Keratinocyte (primary cell): Measurements from ENCODE around the gene SPATA13. TPM values are rescaled to one million over a fixed set of nuclear protein-coding genes. Genes with fewer than 3 reads are reported as not detected.

Experiments
- DNase-seq: peaks from one replicate; pipeline ENCODE4 v3.0.0-alpha.2; 2011; ENCODE audit warnings: low read depth, missing footprints, low spot score
- FAIRE-seq: peaks from 2 replicates; lab custom pipeline; 2011; peaks lifted over from hg19 to GRCh38; lab: Jason Lieb, UNC
- H2AFZ ChIP-seq: 2 replicates; pipeline ENCODE4 v1.6.0; 2012; ENCODE audit warnings: low read length, control low read depth, inconsistent platforms; ENCODE audit not compliant: control insufficient read depth
- H3K27ac ChIP-seq: 2 replicates; pipeline ENCODE4 v1.5.1; 2011; ENCODE audit warnings: low read length; ENCODE audit not compliant: control insufficient read depth, insufficient read depth
- H3K27me3 ChIP-seq: 3 replicates; pipeline ENCODE4 v1.6.0; 2011; ENCODE audit warnings: low read length; ENCODE audit not compliant: control insufficient read depth, insufficient read depth; ENCODE audit errors: extremely low read depth
- H3K36me3 ChIP-seq, 2 experiments: 2 replicates in 1 of 2; 3 replicates in 1 of 2; pipeline ENCODE4 v1.5.1; 2011; ENCODE audit warnings: low read length in 2 of 2, mild to moderate bottlenecking in 1 of 2; ENCODE audit not compliant: control insufficient read depth in 2 of 2, insufficient read depth in 2 of 2; ENCODE audit errors: extremely low read depth in 1 of 2
- H3K4me1 ChIP-seq: 3 replicates; pipeline ENCODE4 v1.5.1; 2011; ENCODE audit warnings: low read length; ENCODE audit not compliant: control insufficient read depth, insufficient read depth; ENCODE audit errors: extremely low read depth
- H3K4me2 ChIP-seq: 3 replicates; pipeline ENCODE4 v1.6.0; 2011; ENCODE audit warnings: low read depth, low read length; ENCODE audit not compliant: control insufficient read depth, insufficient read depth; ENCODE audit errors: extremely low read depth
- H3K4me3 ChIP-seq, 3 experiments: fragments of 200-600 bp in 1 of 3; sonication (generic) in 1 of 3; 2 replicates in 2 of 3; 3 replicates in 1 of 3; pipeline ENCODE4 v1.5.1; 2011 to 2016; ENCODE audit warnings: low read length in 3 of 3, mild to moderate bottlenecking in 3 of 3, control low read depth in 2 of 3, inconsistent platforms in 1 of 3, low read depth in 1 of 3, mixed read lengths in 1 of 3, mixed run types in 1 of 3, moderate library complexity in 1 of 3; ENCODE audit not compliant: control insufficient read depth in 2 of 3, insufficient read depth in 2 of 3; ENCODE audit errors: extremely low read depth in 1 of 3
- H3K79me2 ChIP-seq: 2 replicates; pipeline ENCODE4 v1.6.0; 2012; ENCODE audit warnings: low read length; ENCODE audit not compliant: control insufficient read depth, insufficient read depth
- H3K9ac ChIP-seq: 3 replicates; pipeline ENCODE4 v1.6.0; 2011; ENCODE audit warnings: low read length; ENCODE audit not compliant: control insufficient read depth, insufficient read depth; ENCODE audit errors: extremely low read depth
- H3K9me1 ChIP-seq: 3 replicates; pipeline ENCODE4 v1.6.0; 2011; ENCODE audit warnings: low read length; ENCODE audit not compliant: control insufficient read depth, insufficient read depth; ENCODE audit errors: extremely low read depth
- H3K9me3 ChIP-seq: 2 replicates; pipeline ENCODE4 v1.5.1; 2012; ENCODE audit warnings: low read depth, low read length; ENCODE audit not compliant: control insufficient read depth
- H4K20me1 ChIP-seq: 3 replicates; pipeline ENCODE4 v1.6.0; 2011; ENCODE audit warnings: low read length; ENCODE audit not compliant: control insufficient read depth, insufficient read depth; ENCODE audit errors: extremely low read depth
- CTCF ChIP-seq, 3 experiments: IDR thresholded peaks in 1 of 3; conservative IDR thresholded peaks in 1 of 3; optimal IDR thresholded peaks in 1 of 3; 2 replicates in 2 of 3; 3 replicates in 1 of 3; pipeline versions ENCODE3 to v1.5.1; 2011; ENCODE audit warnings: low read length in 3 of 3, mild to moderate bottlenecking in 3 of 3, moderate library complexity in 2 of 3, control low read depth in 1 of 3, inconsistent platforms in 1 of 3; ENCODE audit not compliant: insufficient read depth in 2 of 3; ENCODE audit errors: extremely low read depth in 1 of 3
- EZH2 ChIP-seq: IDR thresholded peaks from one replicate; pipeline ENCODE4 v1.6.1; 2012; ENCODE audit warnings: inconsistent platforms, mild to moderate bottlenecking, low read length, moderate library complexity
- dilution Hi-C: fragments of 300-500 bp; cut with MboI; formaldehyde crosslinking; loops from one replicate; pipeline ENCODE4 v1.7.0; 2020; ENCODE audit warnings: low sequenced_read_pairs; ENCODE audit not compliant: extremely low pct_ligation_motif_present
- polyA plus RNA-seq, 5 experiments: library from polyadenylated mRNA; depleted of rRNA in 3 of 5; stranded (reverse) in 3 of 5; stranded (forward) in 1 of 5; unstranded in 1 of 5; fragments of >200 nt; gene quantifications; 1 replicate in 1 of 5; 2 replicates in 3 of 5; 3 replicates in 1 of 5; pipeline versions ENCODE4 v1.2.1 to v1.2.3, GENCODE V29; 2011 to 2012; ENCODE audit warnings: missing spikeins in 2 of 5, low read depth in 1 of 5, low replicate concordance in 1 of 5

The SPATA13 gene
- polyA plus RNA-seq, 1 donor (not counting 4 experiments of a cell fraction or from before 2014, with no cell fraction given) = 1.2 TPM

DNA sequence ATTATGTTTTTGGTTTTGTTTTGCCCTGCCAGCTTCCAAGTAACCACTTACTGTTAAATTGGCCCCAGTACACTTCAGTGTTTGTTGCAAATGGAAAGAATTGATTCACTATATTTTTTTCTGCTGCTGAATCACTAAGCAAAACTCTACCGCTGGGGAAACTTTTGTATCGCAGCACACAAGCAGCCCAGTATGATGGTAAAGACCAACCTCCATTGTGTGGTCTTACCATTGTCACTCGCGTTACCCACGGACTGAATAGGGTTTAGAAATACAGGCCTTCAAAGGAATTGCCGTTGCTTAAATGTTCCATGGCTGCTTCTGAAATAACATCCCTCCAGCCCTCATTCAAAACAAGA lies 7.9 kb downstream of the SPATA13 start:
- FAIRE-seq = no peak
- Histone ChIP-seq H2AFZ (no peak overlapping the region), H3K9ac (no peak overlapping the region), H3K4me2 (no peak overlapping the region), H3K4me1 (no peaks in the 10 kb centered on the region), H3K36me3 (no peaks in the 10 kb centered on the region), H3K79me2 (no peaks in the 10 kb centered on the region), H3K9me3 (no peaks in the 10 kb centered on the region), H4K20me1 (no peaks in the 10 kb centered on the region), H3K4me3 (no peak overlapping the region), H3K27me3 (no peaks in the 10 kb centered on the region), H3K27ac (no peak overlapping the region), H3K9me1 (no peaks in the 10 kb centered on the region)
- TF ChIP-seq CTCF (optimal IDR thresholded peaks at IDR 0.05 in 1 of 3, IDR thresholded peaks at IDR 0.05 in 1 of 3, conservative IDR thresholded peaks at IDR 0.05 in 1 of 3; ENCODE audit: extremely low read depth in 1 of 3, insufficient read depth in 2 of 3, low read length in 3 of 3) (no peak), EZH2 (no peak)
- dilution Hi-C loops = no loop called here
- DNase-seq = no peak

- no peak for FAIRE-seq
Observed at GRCh38 chr13:24168979-24169378, 8.5 kb downstream of the SPATA13 start.

More at GRCh38 chr13:24168979-24169378, 8.5 kb downstream of the SPATA13 start:
- Histone ChIP-seq H3K27ac (no peak overlapping the region), H3K9me3 (no peaks in the 10 kb centered on the region), H3K27me3 (no peaks in the 10 kb centered on the region), H3K4me2 (no peak overlapping the region), H4K20me1 (no peaks in the 10 kb centered on the region), H3K79me2 (no peaks in the 10 kb centered on the region), H3K9ac (no peak overlapping the region), H2AFZ (no peak overlapping the region), H3K9me1 (no peaks in the 10 kb centered on the region), H3K4me3 (no peak overlapping the region), H3K36me3 (no peaks in the 10 kb centered on the region), H3K4me1 (no peaks in the 10 kb centered on the region)
- dilution Hi-C loops = no loop called here
- TF ChIP-seq CTCF (optimal IDR thresholded peaks at IDR 0.05 in 1 of 3, IDR thresholded peaks at IDR 0.05 in 1 of 3, conservative IDR thresholded peaks at IDR 0.05 in 1 of 3; ENCODE audit: extremely low read depth in 1 of 3, insufficient read depth in 2 of 3, low read length in 3 of 3) (no peak), EZH2 (no peak)
- DNase-seq = no peak
